NCI-H1092 treated with DMSO at 0.1 percent for 48 hours (cell line): ENCODE data around the gene GDPD3.
"Not testable (repeated sequence)": the region's sequence is repeated elsewhere in the genome, so short reads cannot be mapped to it uniquely, and the experiment has no call there.

Experiments
- DNase-seq: peaks from one replicate; lab custom pipeline; 2025; lab: John Stamatoyannopoulos, UW

GDPD3 gene, protein sequence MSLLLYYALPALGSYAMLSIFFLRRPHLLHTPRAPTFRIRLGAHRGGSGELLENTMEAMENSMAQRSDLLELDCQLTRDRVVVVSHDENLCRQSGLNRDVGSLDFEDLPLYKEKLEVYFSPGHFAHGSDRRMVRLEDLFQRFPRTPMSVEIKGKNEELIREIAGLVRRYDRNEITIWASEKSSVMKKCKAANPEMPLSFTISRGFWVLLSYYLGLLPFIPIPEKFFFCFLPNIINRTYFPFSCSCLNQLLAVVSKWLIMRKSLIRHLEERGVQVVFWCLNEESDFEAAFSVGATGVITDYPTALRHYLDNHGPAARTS

DNA sequence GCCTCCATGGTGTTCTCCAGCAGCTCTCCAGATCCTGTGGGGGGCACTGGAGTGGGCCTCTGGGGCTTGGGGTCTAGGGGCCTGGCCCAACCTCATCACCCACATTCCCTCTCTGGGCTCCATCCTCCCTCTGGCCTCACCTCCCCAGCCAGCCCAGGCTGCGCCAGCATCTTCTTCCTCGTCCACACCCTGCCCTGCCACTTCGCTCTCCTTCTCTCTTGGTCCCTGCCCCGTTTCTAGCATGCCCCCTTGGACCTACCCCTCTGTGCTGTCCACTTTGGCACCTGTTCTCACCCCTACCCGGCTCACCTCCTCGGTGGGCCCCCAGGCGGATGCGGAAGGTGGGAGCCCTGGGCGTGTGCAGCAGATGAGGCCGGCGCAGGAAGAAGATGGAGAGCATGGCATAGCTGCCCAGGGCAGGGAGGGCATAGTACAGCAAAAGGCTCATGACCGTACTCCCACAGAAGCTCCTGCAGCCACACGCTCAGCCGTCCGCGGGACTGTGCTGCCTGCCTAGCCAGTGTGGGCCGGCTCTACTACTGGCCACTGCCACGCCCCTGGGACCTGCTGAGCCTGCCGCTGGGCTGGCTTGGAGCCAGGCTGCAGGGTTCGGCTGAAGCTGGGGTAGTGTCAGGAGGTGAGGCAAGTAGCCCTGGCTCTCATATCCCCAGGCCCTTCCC lies at the start of gene GDPD3:
TSS of gene GDPD3 (minus strand) at position 507 of the 680 bp plus-strand sequence. CDS start at position 448, 59 bp downstream.
- no peak for DNase-seq

GRCh38 chr16:30157214-30157613 lies 43.9 kb upstream of the GDPD3 start:
- DNase-seq: no peak

DNA sequence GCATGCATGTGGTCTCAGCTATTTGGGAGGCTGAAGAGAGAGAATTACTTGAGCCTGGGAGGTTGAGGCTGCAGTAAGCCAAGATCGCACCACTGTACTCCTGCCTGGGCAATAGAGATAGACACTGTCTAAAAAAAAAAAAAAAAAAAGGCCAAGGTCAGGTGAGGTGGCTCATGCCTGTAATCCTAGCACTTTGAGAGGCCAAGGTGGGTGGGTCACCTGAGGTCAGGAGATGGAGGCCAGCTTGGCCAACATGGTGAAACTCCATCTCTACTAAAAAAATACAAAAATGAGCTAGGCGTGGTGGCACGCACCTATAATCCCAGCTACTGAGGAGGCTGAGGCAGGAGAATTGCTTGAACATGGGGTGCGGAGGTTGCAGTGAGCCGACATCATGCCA lies 41.9 kb upstream of the GDPD3 start:
- DNase-seq: no peak

GRCh38 chr16:30152517-30152916 lies 39.2 kb upstream of the GDPD3 start:
- DNase-seq: no peak

- DNase-seq: no peak
Measured at GRCh38 chr16:30151091-30151490, 37.8 kb upstream of the GDPD3 start.

GRCh38 chr16:30149250-30149930 lies 36.1 kb upstream of the GDPD3 start:
- no peak for DNase-seq

- no peak for DNase-seq
Measured at GRCh38 chr16:30147843-30148510, 34.6 kb upstream of the GDPD3 start.

- DNase-seq: no peak
Measured at GRCh38 chr16:30145657-30146056, 32.3 kb upstream of the GDPD3 start.

- no peak for DNase-seq
Measured at GRCh38 chr16:30144917-30145316, 31.6 kb upstream of the GDPD3 start.

- DNase-seq: no peak
Measured at GRCh38 chr16:30144017-30144416, 30.7 kb upstream of the GDPD3 start.

DNA sequence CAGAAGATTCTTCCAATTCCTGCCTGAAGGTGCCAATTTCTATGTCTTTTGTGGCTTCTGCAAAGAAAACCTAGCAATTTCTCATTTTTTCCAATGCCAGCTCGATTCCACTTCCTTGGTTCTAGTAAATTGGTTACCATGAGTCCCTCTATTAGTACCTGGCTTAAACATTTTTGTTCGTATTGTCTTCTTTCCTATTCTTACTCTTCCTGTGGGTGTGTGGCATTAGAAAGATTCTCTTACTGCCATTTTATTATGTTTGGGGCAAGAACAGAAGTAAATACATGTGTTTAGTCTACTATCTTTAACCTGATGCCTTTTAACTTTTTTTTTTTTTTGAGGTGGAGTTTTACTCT lies 30.0 kb upstream of the GDPD3 start:
- DNase-seq: no peak

- DNase-seq: no peak
Measured at GRCh38 chr16:30142672-30143346, 29.5 kb upstream of the GDPD3 start.

GRCh38 chr16:30141750-30142149 lies 28.4 kb upstream of the GDPD3 start:
- no peak for DNase-seq

DNA sequence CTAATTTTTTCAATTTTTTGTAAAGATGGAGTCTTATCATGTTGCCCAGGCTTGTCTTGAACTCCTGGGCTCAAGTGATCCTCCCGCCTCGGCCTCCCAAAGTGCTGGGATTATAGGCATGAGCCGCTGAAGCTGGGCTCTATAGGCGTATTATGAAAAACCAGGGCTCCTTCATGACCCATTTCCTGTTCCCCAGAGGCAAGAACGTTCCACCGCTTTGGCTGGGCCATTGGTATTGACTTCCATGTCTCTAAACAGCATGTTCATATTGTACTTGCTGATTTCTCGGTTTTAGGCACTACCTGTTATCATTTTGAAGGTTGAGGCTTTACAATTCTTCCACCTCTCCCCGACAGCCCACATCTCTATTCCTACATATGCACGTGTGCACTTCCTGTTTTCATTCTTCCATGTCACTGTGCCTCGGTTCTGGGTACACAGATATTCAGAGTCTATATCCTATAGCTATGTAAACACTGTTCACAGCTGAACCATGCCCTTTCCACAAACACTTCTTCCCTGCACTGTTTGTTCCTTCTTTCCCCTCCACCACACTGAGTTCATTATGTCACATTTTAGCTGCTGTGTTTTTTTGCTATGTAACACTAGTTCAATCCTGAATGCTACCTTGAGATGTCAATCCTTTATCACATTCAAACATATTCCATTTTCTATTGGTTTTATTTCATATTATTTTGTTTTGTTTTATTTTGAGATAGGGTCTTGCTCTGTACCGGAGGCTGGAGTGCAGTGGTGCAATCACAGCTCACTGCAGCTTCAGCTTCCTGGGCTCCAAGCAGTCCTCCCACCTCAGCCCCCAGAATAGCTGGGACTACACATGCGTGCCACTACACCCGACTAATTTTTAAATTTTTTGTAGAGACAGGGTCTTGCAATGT lies 26.5 kb upstream of the GDPD3 start:
- peak; percentile 22 for DNase-seq

- DNase-seq: no peak
Measured at GRCh38 chr16:30137897-30138296, 24.6 kb upstream of the GDPD3 start.

DNA sequence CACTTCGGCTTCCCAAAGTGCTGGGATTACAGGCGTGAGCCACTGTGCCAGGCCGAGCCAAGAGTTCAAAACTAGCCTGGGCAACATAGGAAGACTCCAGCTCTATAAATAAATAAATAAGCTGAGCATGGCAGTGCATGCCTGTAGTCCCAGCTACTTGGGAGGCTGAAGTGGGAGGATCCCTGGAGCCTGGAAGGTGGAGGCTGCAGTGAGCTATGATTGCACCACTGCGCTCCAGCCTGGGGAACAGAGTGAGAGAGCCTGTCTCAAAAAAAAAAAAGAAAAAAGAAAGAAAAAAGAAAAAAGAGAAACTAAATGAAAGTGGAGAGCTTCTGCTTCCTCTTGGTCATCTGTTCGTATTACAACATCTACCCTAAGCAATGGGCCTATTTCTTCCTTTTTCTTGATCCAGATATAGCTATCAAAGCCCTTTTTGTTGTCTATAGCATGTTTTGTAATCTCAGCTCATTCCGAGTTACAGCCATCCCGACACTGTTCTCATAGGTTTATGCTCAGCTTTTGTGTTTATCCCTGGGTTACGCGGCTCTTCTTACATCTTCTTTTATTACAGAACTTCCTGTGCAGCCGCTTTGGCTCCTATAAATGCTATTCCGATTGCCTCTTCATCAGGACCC lies 23.8 kb upstream of the GDPD3 start:
- no peak for DNase-seq

DNA sequence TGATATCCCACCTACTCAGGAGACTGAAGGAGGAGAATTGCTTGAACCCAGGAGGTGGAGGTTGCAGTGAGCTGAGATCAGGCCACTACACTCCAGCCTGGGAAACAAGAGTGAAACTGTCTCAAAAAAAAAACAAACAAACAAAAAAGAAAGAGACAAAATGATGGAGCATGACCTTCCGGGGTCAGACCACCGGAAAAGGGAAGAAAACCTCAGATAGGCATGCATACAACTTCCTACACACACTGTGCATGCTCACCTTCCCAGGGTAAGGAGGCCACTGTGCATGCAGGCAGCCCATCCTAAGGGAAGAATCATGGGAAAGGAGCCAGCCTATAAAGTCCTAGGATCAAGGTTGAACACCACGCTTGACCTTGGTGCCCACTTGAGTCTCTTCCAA lies 19.3 kb upstream of the GDPD3 start:
- DNase-seq: no peak

- peak; percentile 93 for DNase-seq
Measured at GRCh38 chr16:30131869-30132475, 18.6 kb upstream of the GDPD3 start.

GRCh38 chr16:30127993-30128392 lies 14.7 kb upstream of the GDPD3 start:
- no peak for DNase-seq

GRCh38 chr16:30125690-30126089 lies 12.4 kb upstream of the GDPD3 start:
- DNase-seq: not testable (repeated sequence)
